ENCODE data around the gene TRIM33.
"Not testable (repeated sequence)": the region's sequence is repeated elsewhere in the genome, so short reads cannot be mapped to it uniquely, and the experiment has no call there.

Gene TRIM33

GRCh38 chr1:114397601-114398000 lies 113.4 kb downstream of the TRIM33 start:
- no peak for DNase-seq

- DNase-seq: no peak
Measured at GRCh38 chr1:114395863-114396262, 115.1 kb downstream of the TRIM33 start.

- no peak for DNase-seq
Measured at GRCh38 chr1:114390960-114391359, 120.0 kb downstream of the TRIM33 start.

- DNase-seq: no peak
Measured at GRCh38 chr1:114390361-114390760, 120.6 kb downstream of the TRIM33 start.

GRCh38 chr1:114388432-114389003 lies 122.5 kb downstream of the TRIM33 start:
- DNase-seq: no peak

GRCh38 chr1:114387585-114387984 lies 123.4 kb downstream of the TRIM33 start:
- not testable (repeated sequence) for DNase-seq

GRCh38 chr1:114387010-114387360 lies 124.0 kb downstream of the TRIM33 start:
- no peak for DNase-seq

- no peak for DNase-seq
Measured at GRCh38 chr1:114386129-114387009, 124.6 kb downstream of the TRIM33 start.

- DNase-seq: no peak
Measured at GRCh38 chr1:114384922-114385321, 126.1 kb downstream of the TRIM33 start.

- DNase-seq: no peak
Measured at GRCh38 chr1:114379987-114380386, 131.0 kb downstream of the TRIM33 start.

GRCh38 chr1:114379358-114379757 lies 131.6 kb downstream of the TRIM33 start:
- DNase-seq: no peak

GRCh38 chr1:114377356-114377755 lies 133.6 kb downstream of the TRIM33 start:
- no peak for DNase-seq

GRCh38 chr1:114369930-114370329 lies 141.1 kb downstream of the TRIM33 start:
- DNase-seq: no peak

- not testable (repeated sequence) for DNase-seq
Measured at GRCh38 chr1:114369266-114369919, 141.6 kb downstream of the TRIM33 start.

GRCh38 chr1:114368560-114369255 lies 142.3 kb downstream of the TRIM33 start:
- DNase-seq: no peak

GRCh38 chr1:114367810-114368209 lies 143.2 kb downstream of the TRIM33 start:
- DNase-seq: no peak

GRCh38 chr1:114363230-114363629 lies 147.8 kb downstream of the TRIM33 start:
- DNase-seq: not testable (repeated sequence)

GRCh38 chr1:114359791-114360190 lies 151.2 kb downstream of the TRIM33 start:
- DNase-seq: no peak

- DNase-seq: no peak
Measured at GRCh38 chr1:114355240-114355639, 155.8 kb downstream of the TRIM33 start.

- no peak for DNase-seq
Measured at GRCh38 chr1:114353262-114353661, 157.7 kb downstream of the TRIM33 start.

GRCh38 chr1:114352797-114353196 lies 158.2 kb downstream of the TRIM33 start:
- DNase-seq: no peak

- no peak for DNase-seq
Measured at GRCh38 chr1:114350731-114351445, 160.1 kb downstream of the TRIM33 start.

Data from CD4-positive, alpha-beta T cell treated with Interleukin-1 beta for 1 hour (primary cell).